ENCODE data around the gene MBNL1.
A peak's percentile ranks its signal among the peaks of the same experiment; 100 is the strongest.

The MBNL1 gene

DNA sequence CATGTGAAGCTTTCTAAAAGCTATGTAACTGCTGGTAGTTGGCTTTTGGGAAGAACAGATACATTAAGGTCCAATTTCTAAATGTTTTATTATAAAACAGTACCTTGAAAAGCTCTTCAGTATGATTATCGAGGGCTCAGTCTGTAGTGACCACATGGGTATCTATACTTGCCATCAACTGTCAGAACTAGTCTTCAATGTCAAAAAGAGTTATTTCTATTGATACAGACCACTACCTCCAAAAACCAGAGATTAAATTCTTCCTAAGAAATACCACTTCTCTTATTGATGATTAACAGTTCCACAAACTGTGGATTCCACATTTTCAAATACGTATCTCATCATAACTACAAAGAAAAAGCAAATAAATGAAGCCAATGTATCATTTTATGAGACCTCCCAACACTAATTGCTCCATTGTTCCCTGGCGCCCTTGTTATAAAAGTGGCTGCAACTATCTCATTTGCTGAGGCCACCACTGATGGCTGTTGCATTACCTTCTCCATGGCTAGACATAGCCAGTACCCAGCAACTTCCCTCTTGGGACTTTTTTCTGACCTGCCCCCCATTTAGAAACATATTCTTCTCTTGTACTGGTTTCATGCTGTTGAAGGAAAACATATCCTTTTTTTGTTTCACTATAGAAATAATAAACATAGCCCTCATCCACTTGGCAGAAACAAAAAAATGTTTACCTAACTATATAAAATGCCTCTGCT, 33.9 kb upstream of the MBNL1 start:
- 83 to 92% methylated on average over 2 of the region's 3 CpGs for WGBS, 2 experiments (ENCODE audit: insufficient coverage in 2 of 2)

DNA sequence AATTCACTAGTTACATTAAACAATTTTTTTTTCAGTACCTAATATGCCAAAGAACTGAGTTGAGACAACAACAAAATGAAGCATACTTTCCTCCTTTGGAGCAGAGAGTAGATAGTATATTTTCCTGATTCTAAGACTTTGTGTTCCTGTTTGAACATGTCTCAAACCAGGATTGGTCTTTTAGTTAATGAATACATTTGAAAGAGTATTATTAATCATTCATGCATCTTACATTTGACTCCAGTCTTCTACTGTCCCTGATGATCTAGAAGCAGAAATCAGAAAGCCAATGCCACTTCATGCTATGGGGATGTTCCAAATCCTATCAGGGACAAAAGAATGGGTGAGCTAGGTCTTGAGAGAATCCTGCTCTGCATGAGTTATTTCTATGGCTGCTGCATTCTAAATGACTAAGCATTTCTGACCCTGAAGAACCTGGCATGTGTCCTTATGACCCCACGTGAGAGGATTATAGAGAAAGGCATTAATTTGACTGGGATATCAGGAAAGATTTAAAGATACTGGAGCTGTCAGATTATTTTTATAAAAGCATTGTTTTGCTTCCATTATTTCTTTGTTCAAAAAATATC, 32.9 kb upstream of the MBNL1 start:
- Histone ChIP-seq H3K36me3 (ENCODE audit: control insufficient read depth, insufficient read depth, low read length) (no peaks in the 10 kb centered on the region), H3K9me3 (ENCODE audit: control insufficient read depth, low read length) (no peaks in the 10 kb centered on the region)
- 80% methylated on average over 1 of the region's 1 CpG; no CpG with 5 or more reads in 1 of the 2 experiments for WGBS, 2 experiments (ENCODE audit: insufficient coverage in 2 of 2)

More for the DNA sequence above, 33.9 kb upstream of the MBNL1 start:
- H3K27ac ChIP-seq (ENCODE audit: low read depth, low read length, severe bottlenecking) = no peak overlapping the region
- H3K4me1 ChIP-seq (ENCODE audit: control insufficient read depth, insufficient read depth, low read length, poor library complexity, severe bottlenecking) = peaks cover 4% of the 10 kb centered on the region
- H3K9me3 ChIP-seq (ENCODE audit: control insufficient read depth, low read length) = no peaks in the 10 kb centered on the region
- no peaks in the 10 kb centered on the region for H3K36me3 ChIP-seq (ENCODE audit: control insufficient read depth, insufficient read depth, low read length)
- H3K4me3 ChIP-seq (ENCODE audit: extremely low read depth, insufficient read depth, low read length, poor library complexity, severe bottlenecking) = no peak overlapping the region

DNA sequence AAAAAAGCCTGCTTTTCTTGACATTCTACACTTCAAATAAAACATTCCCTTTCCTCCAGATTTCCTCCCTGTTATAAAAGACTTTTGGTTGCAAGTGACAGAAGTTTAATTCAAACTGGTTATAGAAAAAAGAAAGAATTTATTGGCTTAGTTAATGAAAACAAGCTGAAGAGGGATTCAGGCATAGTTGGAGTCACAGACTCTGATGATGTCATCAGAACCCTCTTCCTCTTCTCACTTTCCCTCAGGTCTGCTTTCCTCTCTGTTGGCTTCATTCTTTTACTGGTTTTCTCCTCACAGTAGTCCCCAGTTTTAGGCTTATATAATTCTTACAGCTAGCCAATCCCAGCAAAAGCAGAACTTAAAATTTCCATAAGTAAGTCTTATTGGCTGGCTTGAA, 32.0 kb upstream of the MBNL1 start:
- no peaks in the 10 kb centered on the region for H3K36me3 ChIP-seq (ENCODE audit: control insufficient read depth, insufficient read depth, low read length)
- H3K9me3 ChIP-seq (ENCODE audit: control insufficient read depth, low read length) = no peaks in the 10 kb centered on the region
- peaks cover 13% of the 10 kb centered on the region for H3K4me1 ChIP-seq (ENCODE audit: control insufficient read depth, insufficient read depth, low read length, poor library complexity, severe bottlenecking)
- H3K4me3 ChIP-seq (ENCODE audit: extremely low read depth, insufficient read depth, low read length, poor library complexity, severe bottlenecking) = no peak overlapping the region
- no peak overlapping the region for H3K27ac ChIP-seq (ENCODE audit: low read depth, low read length, severe bottlenecking)

More for the DNA sequence above, 32.9 kb upstream of the MBNL1 start:
- no peak overlapping the region for H3K4me3 ChIP-seq (ENCODE audit: extremely low read depth, insufficient read depth, low read length, poor library complexity, severe bottlenecking)
- peaks cover 7% of the 10 kb centered on the region for H3K4me1 ChIP-seq (ENCODE audit: control insufficient read depth, insufficient read depth, low read length, poor library complexity, severe bottlenecking)
- peak overlapping the region; percentile 33 for H3K27ac ChIP-seq (ENCODE audit: low read depth, low read length, severe bottlenecking)

DNA sequence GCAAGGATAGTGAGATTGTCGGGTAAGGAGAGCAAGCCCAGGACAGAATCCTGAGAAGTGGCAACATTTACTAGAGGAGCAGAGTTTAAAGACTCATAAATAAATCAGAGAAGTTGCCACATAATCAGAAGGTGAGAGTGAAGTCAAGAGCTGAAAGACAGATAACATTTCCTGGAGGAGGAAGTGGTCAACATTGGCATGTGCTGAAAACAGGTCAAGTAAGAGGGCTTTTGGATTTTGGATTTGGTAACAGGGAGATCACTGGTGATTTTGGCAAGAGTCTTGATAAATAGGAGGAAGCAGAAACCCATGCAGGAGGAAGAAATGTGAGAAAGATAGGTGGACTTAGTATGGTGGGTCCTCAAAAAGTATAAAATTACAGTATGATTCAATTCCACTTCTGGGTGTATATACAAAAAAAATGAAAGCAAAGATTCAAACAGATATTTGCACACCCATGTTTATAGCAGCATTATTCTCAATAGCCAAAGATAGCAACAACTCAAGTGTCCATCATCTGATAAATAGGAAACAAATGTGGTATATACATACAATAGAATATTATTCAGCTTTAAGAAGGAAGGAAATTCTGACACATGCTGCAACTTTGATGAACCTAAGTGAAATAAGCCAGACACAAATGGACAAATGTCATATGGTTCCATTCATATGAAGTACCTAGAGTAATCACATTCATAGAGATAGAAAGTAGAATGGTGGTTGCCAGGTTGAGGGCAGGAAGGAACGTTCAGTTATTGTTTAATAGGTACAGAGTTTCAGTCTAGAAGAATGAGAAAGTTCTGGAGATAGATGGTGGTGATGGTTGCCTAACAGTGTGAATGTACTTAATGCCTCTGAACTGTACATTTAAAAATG, 27.3 kb upstream of the MBNL1 start:
- H3K4me1 ChIP-seq (ENCODE audit: control insufficient read depth, insufficient read depth, low read length, poor library complexity, severe bottlenecking) = peaks cover 9% of the 10 kb centered on the region
- no peaks in the 10 kb centered on the region for H3K36me3 ChIP-seq (ENCODE audit: control insufficient read depth, insufficient read depth, low read length)
- no peak overlapping the region for H3K27ac ChIP-seq (ENCODE audit: low read depth, low read length, severe bottlenecking)
- H3K4me3 ChIP-seq (ENCODE audit: extremely low read depth, insufficient read depth, low read length, poor library complexity, severe bottlenecking) = no peak overlapping the region
- 76 to 100% methylated on average over 2 of the region's 2 CpGs for WGBS, 2 experiments (ENCODE audit: insufficient coverage in 2 of 2)
- no peaks in the 10 kb centered on the region for H3K9me3 ChIP-seq (ENCODE audit: control insufficient read depth, low read length)

DNA sequence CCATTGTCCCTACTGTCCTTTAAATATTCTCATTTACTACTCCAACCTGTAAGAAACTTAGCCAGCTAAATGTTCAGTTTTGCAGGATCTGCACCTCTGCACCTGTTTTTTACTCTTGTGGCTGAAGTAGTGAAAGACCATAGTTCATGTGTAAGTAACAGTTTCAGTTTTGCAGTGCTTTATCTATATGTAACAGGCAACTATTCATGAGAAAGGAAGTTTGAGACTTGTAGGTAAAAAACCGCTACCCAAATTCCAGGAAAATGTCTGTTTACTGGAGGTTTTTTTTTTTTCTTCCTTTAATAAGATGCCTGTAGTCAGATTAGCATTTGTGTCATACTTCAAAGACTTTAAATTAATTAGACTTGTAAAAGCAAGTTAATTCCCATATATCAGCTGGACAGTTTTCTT, 25.4 kb upstream of the MBNL1 start:
- 100% methylated on average over 1 of the region's 1 CpG; no CpG with 5 or more reads in 1 of the 2 experiments for WGBS, 2 experiments (ENCODE audit: insufficient coverage in 2 of 2)
- no peaks in the 10 kb centered on the region for H3K9me3 ChIP-seq (ENCODE audit: control insufficient read depth, low read length)
- H3K36me3 ChIP-seq (ENCODE audit: control insufficient read depth, insufficient read depth, low read length) = no peaks in the 10 kb centered on the region
- peaks cover 9% of the 10 kb centered on the region for H3K4me1 ChIP-seq (ENCODE audit: control insufficient read depth, insufficient read depth, low read length, poor library complexity, severe bottlenecking)
- H3K4me3 ChIP-seq (ENCODE audit: extremely low read depth, insufficient read depth, low read length, poor library complexity, severe bottlenecking) = no peak overlapping the region
- no peak overlapping the region for H3K27ac ChIP-seq (ENCODE audit: low read depth, low read length, severe bottlenecking)

DNA sequence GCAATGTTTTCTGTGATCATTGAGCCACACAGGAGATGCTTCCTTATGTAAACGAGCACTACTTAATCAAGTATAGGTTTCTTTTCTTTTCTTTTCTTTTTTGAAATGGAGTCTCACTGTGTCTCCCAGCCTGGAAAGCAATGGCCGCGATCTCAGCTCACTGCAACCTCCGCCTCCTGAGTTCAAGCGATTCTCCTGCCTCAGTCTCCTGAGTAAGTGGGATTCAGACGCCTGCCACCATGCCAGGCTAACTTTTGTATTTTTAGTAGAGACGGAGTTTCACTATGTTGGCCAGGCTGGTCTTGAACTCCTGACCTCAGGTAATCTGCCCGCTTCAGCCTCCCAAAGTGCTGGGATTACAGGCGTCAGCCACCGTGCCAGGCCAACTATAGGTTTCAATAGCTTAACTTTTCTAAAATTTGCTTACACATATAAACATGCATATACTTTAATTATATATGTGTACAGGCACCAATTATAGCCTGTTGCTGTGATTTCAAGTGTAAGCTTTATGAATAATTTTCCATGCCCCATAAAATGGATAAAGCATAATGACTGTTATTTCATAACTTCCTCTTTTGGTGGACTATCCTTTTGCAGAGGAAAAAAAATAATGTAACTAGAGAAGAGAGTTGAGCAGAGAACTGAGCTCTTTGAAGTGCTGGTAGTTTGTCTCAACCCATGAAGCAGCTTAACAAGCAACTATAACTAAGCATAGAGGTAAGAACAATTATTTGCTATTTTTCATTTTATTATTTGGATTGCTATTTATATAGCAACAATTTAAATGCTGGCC, 24.8 kb upstream of the MBNL1 start:
- no peaks in the 10 kb centered on the region for H3K36me3 ChIP-seq (ENCODE audit: control insufficient read depth, insufficient read depth, low read length)
- H3K4me3 ChIP-seq (ENCODE audit: extremely low read depth, insufficient read depth, low read length, poor library complexity, severe bottlenecking) = no peak overlapping the region
- peaks cover 9% of the 10 kb centered on the region for H3K4me1 ChIP-seq (ENCODE audit: control insufficient read depth, insufficient read depth, low read length, poor library complexity, severe bottlenecking)
- no peak overlapping the region for H3K27ac ChIP-seq (ENCODE audit: low read depth, low read length, severe bottlenecking)
- WGBS, 2 experiments (ENCODE audit: insufficient coverage in 2 of 2) = 87 to 96% methylated on average over 7 of the region's 10 CpGs
- H3K9me3 ChIP-seq (ENCODE audit: control insufficient read depth, low read length) = no peaks in the 10 kb centered on the region

DNA sequence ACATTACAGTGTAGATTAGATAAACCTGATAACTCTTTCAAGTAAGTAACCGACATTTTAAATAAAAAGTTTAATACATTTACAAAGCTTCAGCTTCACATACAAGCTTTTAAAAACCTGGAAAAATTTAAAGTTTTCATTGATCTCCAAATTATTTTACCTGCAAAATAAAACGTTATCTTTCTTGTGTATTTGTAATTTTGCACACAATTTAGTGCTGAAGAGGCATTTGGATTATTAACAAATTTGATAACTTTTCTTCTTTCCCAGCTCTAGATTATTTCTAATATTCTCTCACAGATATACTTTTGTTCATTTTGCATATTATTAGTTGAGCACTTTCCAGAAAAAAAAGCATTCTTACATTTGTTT, 24.2 kb upstream of the MBNL1 start:
- Histone ChIP-seq H3K36me3 (ENCODE audit: control insufficient read depth, insufficient read depth, low read length) (no peaks in the 10 kb centered on the region), H3K9me3 (ENCODE audit: control insufficient read depth, low read length) (no peaks in the 10 kb centered on the region), H3K27ac (ENCODE audit: low read depth, low read length, severe bottlenecking) (no peak overlapping the region), H3K4me3 (ENCODE audit: extremely low read depth, insufficient read depth, low read length, poor library complexity, severe bottlenecking) (no peak overlapping the region), H3K4me1 (ENCODE audit: control insufficient read depth, insufficient read depth, low read length, poor library complexity, severe bottlenecking) (peaks cover 9% of the 10 kb centered on the region)
- no CpG with 5 or more reads among the region's 2 CpGs for WGBS, 2 experiments (ENCODE audit: insufficient coverage in 2 of 2)

DNA sequence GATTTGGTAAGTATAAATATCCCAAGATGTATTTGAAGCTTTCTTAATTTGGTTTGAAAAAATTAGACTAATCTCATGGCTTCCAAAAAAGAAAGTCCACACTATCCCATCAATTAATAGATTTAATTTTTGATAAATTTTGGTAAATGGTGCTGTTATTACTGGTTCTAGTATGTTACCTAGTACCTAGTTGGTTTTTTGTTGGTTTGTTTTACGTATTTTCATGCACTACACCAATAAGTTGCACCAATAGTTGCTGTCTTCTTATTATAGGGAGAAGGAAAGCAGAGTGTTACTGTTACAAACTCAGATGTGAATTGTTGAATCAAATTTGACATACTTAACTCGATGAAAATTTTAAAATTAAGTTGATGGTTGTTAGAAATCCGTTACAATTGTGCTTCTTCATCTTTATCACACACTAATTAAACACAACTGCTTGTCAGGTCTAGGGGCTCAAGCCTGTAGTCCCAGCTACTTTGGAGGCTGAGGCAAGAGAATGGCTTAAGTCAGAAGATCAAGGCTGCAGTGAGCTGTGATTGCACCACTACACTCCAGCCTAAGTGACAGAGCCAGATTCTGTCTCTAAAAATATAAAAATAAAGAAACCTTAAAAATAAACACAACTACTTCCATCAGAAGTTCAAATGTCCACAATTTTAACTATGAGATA, 23.1 kb upstream of the MBNL1 start:
- H3K4me1 ChIP-seq (ENCODE audit: control insufficient read depth, insufficient read depth, low read length, poor library complexity, severe bottlenecking) = peaks cover 9% of the 10 kb centered on the region
- H3K27ac ChIP-seq (ENCODE audit: low read depth, low read length, severe bottlenecking) = no peak overlapping the region
- WGBS, 2 experiments (ENCODE audit: insufficient coverage in 2 of 2) = no CpG with 5 or more reads among the region's 3 CpGs
- H3K4me3 ChIP-seq (ENCODE audit: extremely low read depth, insufficient read depth, low read length, poor library complexity, severe bottlenecking) = no peak overlapping the region
- no peaks in the 10 kb centered on the region for H3K36me3 ChIP-seq (ENCODE audit: control insufficient read depth, insufficient read depth, low read length)
- no peaks in the 10 kb centered on the region for H3K9me3 ChIP-seq (ENCODE audit: control insufficient read depth, low read length)

DNA sequence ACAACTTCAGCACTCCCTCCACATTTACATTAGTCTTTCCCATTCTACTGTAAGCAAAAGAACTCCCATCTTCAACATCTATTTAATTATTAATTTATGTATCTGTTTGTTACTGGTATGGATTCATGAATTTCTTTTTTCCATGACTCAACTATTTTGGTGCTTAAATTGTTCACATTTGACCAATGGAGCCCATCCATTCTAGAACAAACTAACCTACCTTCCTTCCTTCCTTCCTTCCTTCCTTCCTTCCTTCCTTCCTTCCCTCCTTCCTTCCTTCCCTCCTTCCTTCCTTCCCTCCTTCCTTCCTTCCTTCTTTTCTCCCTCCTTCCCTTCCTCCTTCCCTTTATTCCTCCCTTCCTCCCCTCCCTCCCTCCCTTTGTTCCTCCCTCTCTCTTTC, 16.8 kb upstream of the MBNL1 start:
- Histone ChIP-seq H3K4me3 (ENCODE audit: extremely low read depth, insufficient read depth, low read length, poor library complexity, severe bottlenecking) (no peak overlapping the region), H3K36me3 (ENCODE audit: control insufficient read depth, insufficient read depth, low read length) (no peaks in the 10 kb centered on the region), H3K4me1 (ENCODE audit: control insufficient read depth, insufficient read depth, low read length, poor library complexity, severe bottlenecking) (no peaks in the 10 kb centered on the region), H3K9me3 (ENCODE audit: control insufficient read depth, low read length) (no peaks in the 10 kb centered on the region), H3K27ac (ENCODE audit: low read depth, low read length, severe bottlenecking) (no peak overlapping the region)

DNA sequence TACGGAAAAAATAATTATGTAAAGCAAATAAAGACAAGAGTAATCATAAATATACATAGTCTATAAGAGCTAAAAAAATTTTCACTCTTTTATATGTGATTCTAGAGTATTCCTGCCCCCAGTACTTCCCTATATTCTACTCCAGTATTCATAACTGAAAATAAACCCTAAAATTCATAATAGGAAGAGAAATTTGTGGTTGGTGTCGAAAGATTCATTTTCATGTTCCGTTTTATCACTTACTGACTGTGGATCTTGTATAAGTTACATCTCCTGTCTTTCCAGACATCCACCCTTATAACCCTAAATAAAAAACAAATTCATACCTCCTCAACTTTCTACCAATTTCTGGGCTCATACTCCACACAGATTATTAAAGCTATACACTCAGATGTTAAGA, 16.0 kb upstream of the MBNL1 start:
- Histone ChIP-seq H3K4me1 (ENCODE audit: control insufficient read depth, insufficient read depth, low read length, poor library complexity, severe bottlenecking) (no peaks in the 10 kb centered on the region), H3K9me3 (ENCODE audit: control insufficient read depth, low read length) (no peaks in the 10 kb centered on the region), H3K36me3 (ENCODE audit: control insufficient read depth, insufficient read depth, low read length) (no peaks in the 10 kb centered on the region), H3K27ac (ENCODE audit: low read depth, low read length, severe bottlenecking) (no peak overlapping the region), H3K4me3 (ENCODE audit: extremely low read depth, insufficient read depth, low read length, poor library complexity, severe bottlenecking) (no peak overlapping the region)
- 100% methylated on average over 2 of the region's 3 CpGs; no CpG with 5 or more reads in 1 of the 2 experiments for WGBS, 2 experiments (ENCODE audit: insufficient coverage in 2 of 2)

Measured in mesodermal cell (in vitro differentiated cells).